Activated T-cell treated with anti-CD3 and anti-CD28 coated beads, Interleukin-2, amount 50 U/mL, for 72 hours (primary cell): ENCODE measurements around the gene MROH2A. TPM values are rescaled to one million over a fixed set of nuclear protein-coding genes. Genes with fewer than 3 reads are reported as not detected.

Experiments used
- ATAC-seq, 2 donors: fragments of 150-1000 bp; cut with Tn5 transposase; replicated peaks in 1 of 2; 2 replicates each; pipeline ENCODE4 v1.10.0; 2021; ENCODE audit warnings: moderate library complexity in 2 of 2, mild to moderate bottlenecking in 1 of 2
- DNase-seq, 2 donors: peaks; one replicate each; pipeline ENCODE4 v3.0.0; 2021 to 2022; ENCODE audit warnings: mixed read lengths in 1 of 2
- H3K27ac Mint-ChIP-seq: one replicate; pipeline ENCODE4 v1.8.0; 2022; ENCODE audit warnings: mild to moderate bottlenecking, moderate library complexity, mixed read lengths
- H3K27me3 Mint-ChIP-seq: one replicate; pipeline ENCODE4 v1.8.0; 2022; ENCODE audit warnings: low read depth, mixed read lengths
- H3K36me3 Mint-ChIP-seq, 2 donors: one replicate each; pipeline ENCODE4 v1.8.0; 2022; ENCODE audit warnings: mixed read lengths in 2 of 2, mild to moderate bottlenecking in 1 of 2; ENCODE audit not compliant: insufficient read depth in 2 of 2
- H3K4me1 Mint-ChIP-seq: one replicate; pipeline ENCODE4 v1.8.0; 2022; ENCODE audit warnings: low read depth, mixed read lengths
- H3K4me3 Mint-ChIP-seq, 2 donors: one replicate each; pipeline ENCODE4 v1.8.0; 2022; ENCODE audit warnings: mild to moderate bottlenecking in 2 of 2, mixed read lengths in 2 of 2, moderate library complexity in 2 of 2
- H3K9me3 Mint-ChIP-seq, 2 donors: one replicate each; pipeline ENCODE4 v1.8.0; 2022; ENCODE audit warnings: mixed read lengths in 2 of 2
- total RNA-seq, 2 donors: library from RNA; stranded (reverse); gene quantifications; one replicate each; pipeline ENCODE4 v1.2.3, GENCODE V29; 2022

Gene MROH2A
- total RNA-seq, 2 donors from 2014 or later, result not detected

GRCh38 chr2:233773854-233774253 lies 4.3 kb upstream of the MROH2A start:
- ATAC-seq (no peak), DNase-seq (no peak)
- peaks cover 6% of the 10 kb centered on the region for H3K27me3 Mint-ChIP-seq
- H3K36me3 Mint-ChIP-seq, result peaks cover 2 to 4% of the 10 kb centered on the region in 2 donors
- no peak overlapping the region for H3K27ac Mint-ChIP-seq
- no peak overlapping the region for H3K4me3 Mint-ChIP-seq
- no peaks in the 10 kb centered on the region for H3K4me1 Mint-ChIP-seq
- peaks cover 7 to 8% of the 10 kb centered on the region in 2 donors for H3K9me3 Mint-ChIP-seq

GRCh38 chr2:233775414-233775813 lies 2.7 kb upstream of the MROH2A start:
- Mint-ChIP-seq H3K9me3 (peaks cover 7 to 10% of the 10 kb centered on the region in 2 donors), H3K36me3 (peaks cover 2 to 4% of the 10 kb centered on the region in 2 donors), H3K4me1 (no peaks in the 10 kb centered on the region), H3K27me3 (no peaks in the 10 kb centered on the region), H3K4me3 (no peak overlapping the region), H3K27ac (no peak overlapping the region)
- no peak for DNase-seq
- no peak for ATAC-seq

GRCh38 chr2:233779722-233780121 lies 1.6 kb downstream of the MROH2A start:
- Mint-ChIP-seq H3K4me1 (no peaks in the 10 kb centered on the region), H3K27me3 (peaks cover 13% of the 10 kb centered on the region), H3K9me3 (peaks cover 7 to 10% of the 10 kb centered on the region in 2 donors), H3K27ac (no peak overlapping the region), H3K36me3 (peaks cover 2 to 4% of the 10 kb centered on the region in 2 donors), H3K4me3 (no peak overlapping the region)
- ATAC-seq (no peak), DNase-seq (no peak)

- H3K27ac Mint-ChIP-seq, result no peak overlapping the region
- peaks cover 13% of the 10 kb centered on the region for H3K27me3 Mint-ChIP-seq
- H3K36me3 Mint-ChIP-seq, result peaks cover 2 to 4% of the 10 kb centered on the region in 2 donors
- ATAC-seq, result no peak
- no peak for DNase-seq
- H3K4me1 Mint-ChIP-seq, result no peaks in the 10 kb centered on the region
- H3K9me3 Mint-ChIP-seq, result peaks cover 5 to 10% of the 10 kb centered on the region in 2 donors
- no peak overlapping the region for H3K4me3 Mint-ChIP-seq
Measured at GRCh38 chr2:233780771-233781170, 2.6 kb downstream of the MROH2A start.

GRCh38 chr2:233789554-233789953 lies 11.4 kb downstream of the MROH2A start:
- no peak for ATAC-seq
- H3K9me3 Mint-ChIP-seq, result peaks cover 3 to 5% of the 10 kb centered on the region in 2 donors
- no peaks in the 10 kb centered on the region for H3K27me3 Mint-ChIP-seq
- no peak overlapping the region for H3K4me3 Mint-ChIP-seq
- H3K27ac Mint-ChIP-seq, result no peak overlapping the region
- no peaks in the 10 kb centered on the region for H3K4me1 Mint-ChIP-seq
- no peaks in the 10 kb centered on the region for H3K36me3 Mint-ChIP-seq
- no peak for DNase-seq

- Mint-ChIP-seq H3K27me3 (no peaks in the 10 kb centered on the region), H3K9me3 (peaks cover under 1 to 2% of the 10 kb centered on the region in 2 donors), H3K36me3 (no peaks in the 10 kb centered on the region), H3K27ac (no peak overlapping the region), H3K4me1 (no peaks in the 10 kb centered on the region), H3K4me3 (no peak overlapping the region)
- DNase-seq (no peak), ATAC-seq (no peak)
Measured at GRCh38 chr2:233791151-233791882, 13.2 kb downstream of the MROH2A start.

- Mint-ChIP-seq H3K27ac (no peak overlapping the region), H3K36me3 (no peaks in the 10 kb centered on the region), H3K9me3 (no peaks in the 10 kb centered on the region), H3K4me3 (no peak overlapping the region), H3K27me3 (no peaks in the 10 kb centered on the region), H3K4me1 (no peaks in the 10 kb centered on the region)
- ATAC-seq (no peak), DNase-seq (no peak)
Measured at GRCh38 chr2:233791883-233792329, 13.8 kb downstream of the MROH2A start.

GRCh38 chr2:233792720-233793119 lies 14.6 kb downstream of the MROH2A start:
- H3K9me3 Mint-ChIP-seq, result no peaks in the 10 kb centered on the region
- ATAC-seq (no peak), DNase-seq (no peak)
- H3K4me1 Mint-ChIP-seq, result no peaks in the 10 kb centered on the region
- no peaks in the 10 kb centered on the region for H3K27me3 Mint-ChIP-seq
- no peak overlapping the region for H3K27ac Mint-ChIP-seq
- H3K4me3 Mint-ChIP-seq, result no peak overlapping the region
- no peaks in the 10 kb centered on the region for H3K36me3 Mint-ChIP-seq

GRCh38 chr2:233793465-233794127 lies 15.5 kb downstream of the MROH2A start:
- ATAC-seq (no peak), DNase-seq (no peak)
- Mint-ChIP-seq H3K4me1 (no peaks in the 10 kb centered on the region), H3K4me3 (no peak overlapping the region), H3K36me3 (no peaks in the 10 kb centered on the region), H3K27me3 (no peaks in the 10 kb centered on the region), H3K9me3 (no peaks in the 10 kb centered on the region), H3K27ac (no peak overlapping the region)

GRCh38 chr2:233794128-233794658 lies 16.1 kb downstream of the MROH2A start:
- Mint-ChIP-seq H3K4me1 (no peaks in the 10 kb centered on the region), H3K4me3 (no peak overlapping the region), H3K9me3 (no peaks in the 10 kb centered on the region), H3K36me3 (no peaks in the 10 kb centered on the region), H3K27me3 (no peaks in the 10 kb centered on the region), H3K27ac (no peak overlapping the region)
- DNase-seq (no peak), ATAC-seq (no peak)

- no peak for DNase-seq
- no peaks in the 10 kb centered on the region for H3K4me1 Mint-ChIP-seq
- H3K36me3 Mint-ChIP-seq, result no peaks in the 10 kb centered on the region
- ATAC-seq, result no peak
- H3K27ac Mint-ChIP-seq, result no peak overlapping the region
- H3K4me3 Mint-ChIP-seq, result no peak overlapping the region
- peaks cover 0 to 4% of the 10 kb centered on the region in 2 donors for H3K9me3 Mint-ChIP-seq
- no peaks in the 10 kb centered on the region for H3K27me3 Mint-ChIP-seq
Measured at GRCh38 chr2:233795735-233796171, 17.6 kb downstream of the MROH2A start.

- ATAC-seq, result no peak
- H3K4me1 Mint-ChIP-seq, result no peaks in the 10 kb centered on the region
- H3K27me3 Mint-ChIP-seq, result no peaks in the 10 kb centered on the region
- H3K27ac Mint-ChIP-seq, result no peak overlapping the region
- H3K36me3 Mint-ChIP-seq, result no peaks in the 10 kb centered on the region
- no peak overlapping the region for H3K4me3 Mint-ChIP-seq
- H3K9me3 Mint-ChIP-seq, result peaks cover 0 to 4% of the 10 kb centered on the region in 2 donors
- no peak for DNase-seq
Measured at GRCh38 chr2:233796254-233796653, 18.1 kb downstream of the MROH2A start.

- H3K27ac Mint-ChIP-seq, result no peak overlapping the region
- DNase-seq (no peak), ATAC-seq (no peak)
- no peaks in the 10 kb centered on the region for H3K36me3 Mint-ChIP-seq
- no peak overlapping the region for H3K4me3 Mint-ChIP-seq
- H3K27me3 Mint-ChIP-seq, result peaks cover 9% of the 10 kb centered on the region
- H3K4me1 Mint-ChIP-seq, result no peaks in the 10 kb centered on the region
- peaks cover 0 to 4% of the 10 kb centered on the region in 2 donors for H3K9me3 Mint-ChIP-seq
Measured at GRCh38 chr2:233798335-233799086, 20.4 kb downstream of the MROH2A start.
